IMR-90 (cell line): Measurements from ENCODE around the gene SOCS6.

Source experiments
- BHLHE40 ChIP-seq: fragments of 150-350 bp; IDR thresholded peaks from 2 replicates; pipeline ENCODE4 v1.6.1; 2016; ENCODE audit warnings: mild to moderate bottlenecking, low read depth, low read length
- CEBPB ChIP-seq: IDR thresholded peaks from 2 replicates; pipeline ENCODE4 v1.6.1; 2012; ENCODE audit warnings: low read depth, low read length, improper control_type of control experiment
- CHD1 ChIP-seq: IDR thresholded peaks from 2 replicates; pipeline ENCODE4 v1.6.1; 2012; ENCODE audit warnings: low read depth, low read length, improper control_type of control experiment
- POLR2A ChIP-seq: IDR thresholded peaks from 2 replicates; pipeline ENCODE4 v1.6.1; 2012; ENCODE audit warnings: mild to moderate bottlenecking, low read depth, low read length
- RAD21 ChIP-seq: IDR thresholded peaks from 2 replicates; pipeline ENCODE4 v1.6.1; 2012; ENCODE audit warnings: low read length, improper control_type of control experiment
- RCOR1 ChIP-seq: IDR thresholded peaks from 2 replicates; pipeline ENCODE4 v1.6.1; 2012; ENCODE audit warnings: mild to moderate bottlenecking, low read length, improper control_type of control experiment; ENCODE audit not compliant: insufficient replicate concordance
- RFX5 ChIP-seq: IDR thresholded peaks from 2 replicates; pipeline ENCODE4 v1.8.0; 2012; ENCODE audit warnings: low read depth, mild to moderate bottlenecking, low read length, moderate library complexity
- SMC3 ChIP-seq: fragments of 150-350 bp; IDR thresholded peaks from 2 replicates; pipeline ENCODE4 v1.6.1; 2016; ENCODE audit warnings: low read depth, mild to moderate bottlenecking, antibody characterized with exemption, low read length, moderate library complexity
- TF ChIP-seq, protein P1 (sequence below): conservative IDR thresholded peaks from 2 replicates; pipeline ENCODE4 v1.5.1; 2012; ENCODE audit warnings: mild to moderate bottlenecking, low read depth, low read length, improper control_type of control experiment
- TF ChIP-seq, protein P2 (sequence below): fragments of 150-350 bp; IDR thresholded peaks from 2 replicates; pipeline ENCODE4 v1.6.1; 2017; ENCODE audit warnings: mild to moderate bottlenecking, antibody characterized with exemption, low read length, low read depth
- TF ChIP-seq, protein P3 (sequence below): fragments of 150-350 bp; IDR thresholded peaks from 2 replicates; pipeline ENCODE4 v1.6.1; 2016; ENCODE audit warnings: low read depth, mild to moderate bottlenecking, low read length, moderate library complexity, borderline replicate concordance

DNA sequence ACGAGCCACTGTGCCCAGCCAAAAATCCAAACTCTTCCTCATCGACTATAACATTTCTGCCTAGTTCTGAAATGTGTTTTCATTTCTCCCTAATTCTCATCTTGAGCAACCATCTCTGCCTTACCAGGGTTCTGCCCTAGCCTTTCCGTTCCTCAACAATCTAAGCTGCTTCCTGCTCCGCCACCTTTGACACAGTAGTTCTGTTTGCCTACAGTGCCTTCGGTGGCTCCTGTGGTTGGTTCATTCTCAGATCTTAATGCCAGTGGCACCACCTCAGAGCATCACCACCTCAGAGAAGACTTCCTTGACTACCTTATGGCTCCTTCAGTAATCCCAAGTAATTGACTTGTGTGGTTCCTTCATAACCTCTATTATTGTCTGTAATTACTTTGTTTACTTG is 3.8 kb downstream of the SOCS6 start:
- TF ChIP-seq, protein P1, sequence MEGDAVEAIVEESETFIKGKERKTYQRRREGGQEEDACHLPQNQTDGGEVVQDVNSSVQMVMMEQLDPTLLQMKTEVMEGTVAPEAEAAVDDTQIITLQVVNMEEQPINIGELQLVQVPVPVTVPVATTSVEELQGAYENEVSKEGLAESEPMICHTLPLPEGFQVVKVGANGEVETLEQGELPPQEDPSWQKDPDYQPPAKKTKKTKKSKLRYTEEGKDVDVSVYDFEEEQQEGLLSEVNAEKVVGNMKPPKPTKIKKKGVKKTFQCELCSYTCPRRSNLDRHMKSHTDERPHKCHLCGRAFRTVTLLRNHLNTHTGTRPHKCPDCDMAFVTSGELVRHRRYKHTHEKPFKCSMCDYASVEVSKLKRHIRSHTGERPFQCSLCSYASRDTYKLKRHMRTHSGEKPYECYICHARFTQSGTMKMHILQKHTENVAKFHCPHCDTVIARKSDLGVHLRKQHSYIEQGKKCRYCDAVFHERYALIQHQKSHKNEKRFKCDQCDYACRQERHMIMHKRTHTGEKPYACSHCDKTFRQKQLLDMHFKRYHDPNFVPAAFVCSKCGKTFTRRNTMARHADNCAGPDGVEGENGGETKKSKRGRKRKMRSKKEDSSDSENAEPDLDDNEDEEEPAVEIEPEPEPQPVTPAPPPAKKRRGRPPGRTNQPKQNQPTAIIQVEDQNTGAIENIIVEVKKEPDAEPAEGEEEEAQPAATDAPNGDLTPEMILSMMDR, result no peak
- TF ChIP-seq RAD21 (no peak), POLR2A (no peak), BHLHE40 (no peak), CHD1 (no peak), SMC3 (no peak), RFX5 (no peak), CEBPB (no peak), RCOR1 (no peak)
- TF ChIP-seq, protein P2, sequence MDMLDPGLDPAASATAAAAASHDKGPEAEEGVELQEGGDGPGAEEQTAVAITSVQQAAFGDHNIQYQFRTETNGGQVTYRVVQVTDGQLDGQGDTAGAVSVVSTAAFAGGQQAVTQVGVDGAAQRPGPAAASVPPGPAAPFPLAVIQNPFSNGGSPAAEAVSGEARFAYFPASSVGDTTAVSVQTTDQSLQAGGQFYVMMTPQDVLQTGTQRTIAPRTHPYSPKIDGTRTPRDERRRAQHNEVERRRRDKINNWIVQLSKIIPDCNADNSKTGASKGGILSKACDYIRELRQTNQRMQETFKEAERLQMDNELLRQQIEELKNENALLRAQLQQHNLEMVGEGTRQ, result no peak
- TF ChIP-seq, protein P3, sequence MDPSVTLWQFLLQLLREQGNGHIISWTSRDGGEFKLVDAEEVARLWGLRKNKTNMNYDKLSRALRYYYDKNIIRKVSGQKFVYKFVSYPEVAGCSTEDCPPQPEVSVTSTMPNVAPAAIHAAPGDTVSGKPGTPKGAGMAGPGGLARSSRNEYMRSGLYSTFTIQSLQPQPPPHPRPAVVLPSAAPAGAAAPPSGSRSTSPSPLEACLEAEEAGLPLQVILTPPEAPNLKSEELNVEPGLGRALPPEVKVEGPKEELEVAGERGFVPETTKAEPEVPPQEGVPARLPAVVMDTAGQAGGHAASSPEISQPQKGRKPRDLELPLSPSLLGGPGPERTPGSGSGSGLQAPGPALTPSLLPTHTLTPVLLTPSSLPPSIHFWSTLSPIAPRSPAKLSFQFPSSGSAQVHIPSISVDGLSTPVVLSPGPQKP, result no peak
